AG10803 (cell line): ENCODE results near the gene ANKRD17.
"Not testable (repeated sequence)": the region's sequence is repeated elsewhere in the genome, so short reads cannot be mapped to it uniquely, and the experiment has no call there.

ENCODE experiments used
- DNase-seq: peaks from one replicate; pipeline ENCODE4 v3.0.0; 2010; ENCODE audit warnings: low read depth
- H3K4me3 ChIP-seq: 2 replicates; pipeline ENCODE4 v1.5.1; 2011; ENCODE audit warnings: mild to moderate bottlenecking, low read length, control low read depth
- TF ChIP-seq, protein P1 (sequence below): conservative IDR thresholded peaks from 2 replicates; pipeline ENCODE4 v1.5.1; 2011; ENCODE audit warnings: mild to moderate bottlenecking, low read length, control low read depth, inconsistent platforms

ANKRD17 gene, protein sequence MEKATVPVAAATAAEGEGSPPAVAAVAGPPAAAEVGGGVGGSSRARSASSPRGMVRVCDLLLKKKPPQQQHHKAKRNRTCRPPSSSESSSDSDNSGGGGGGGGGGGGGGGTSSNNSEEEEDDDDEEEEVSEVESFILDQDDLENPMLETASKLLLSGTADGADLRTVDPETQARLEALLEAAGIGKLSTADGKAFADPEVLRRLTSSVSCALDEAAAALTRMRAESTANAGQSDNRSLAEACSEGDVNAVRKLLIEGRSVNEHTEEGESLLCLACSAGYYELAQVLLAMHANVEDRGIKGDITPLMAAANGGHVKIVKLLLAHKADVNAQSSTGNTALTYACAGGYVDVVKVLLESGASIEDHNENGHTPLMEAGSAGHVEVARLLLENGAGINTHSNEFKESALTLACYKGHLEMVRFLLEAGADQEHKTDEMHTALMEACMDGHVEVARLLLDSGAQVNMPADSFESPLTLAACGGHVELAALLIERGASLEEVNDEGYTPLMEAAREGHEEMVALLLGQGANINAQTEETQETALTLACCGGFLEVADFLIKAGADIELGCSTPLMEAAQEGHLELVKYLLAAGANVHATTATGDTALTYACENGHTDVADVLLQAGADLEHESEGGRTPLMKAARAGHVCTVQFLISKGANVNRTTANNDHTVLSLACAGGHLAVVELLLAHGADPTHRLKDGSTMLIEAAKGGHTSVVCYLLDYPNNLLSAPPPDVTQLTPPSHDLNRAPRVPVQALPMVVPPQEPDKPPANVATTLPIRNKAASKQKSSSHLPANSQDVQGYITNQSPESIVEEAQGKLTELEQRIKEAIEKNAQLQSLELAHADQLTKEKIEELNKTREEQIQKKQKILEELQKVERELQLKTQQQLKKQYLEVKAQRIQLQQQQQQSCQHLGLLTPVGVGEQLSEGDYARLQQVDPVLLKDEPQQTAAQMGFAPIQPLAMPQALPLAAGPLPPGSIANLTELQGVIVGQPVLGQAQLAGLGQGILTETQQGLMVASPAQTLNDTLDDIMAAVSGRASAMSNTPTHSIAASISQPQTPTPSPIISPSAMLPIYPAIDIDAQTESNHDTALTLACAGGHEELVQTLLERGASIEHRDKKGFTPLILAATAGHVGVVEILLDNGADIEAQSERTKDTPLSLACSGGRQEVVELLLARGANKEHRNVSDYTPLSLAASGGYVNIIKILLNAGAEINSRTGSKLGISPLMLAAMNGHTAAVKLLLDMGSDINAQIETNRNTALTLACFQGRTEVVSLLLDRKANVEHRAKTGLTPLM (N-terminal part only)

DNA sequence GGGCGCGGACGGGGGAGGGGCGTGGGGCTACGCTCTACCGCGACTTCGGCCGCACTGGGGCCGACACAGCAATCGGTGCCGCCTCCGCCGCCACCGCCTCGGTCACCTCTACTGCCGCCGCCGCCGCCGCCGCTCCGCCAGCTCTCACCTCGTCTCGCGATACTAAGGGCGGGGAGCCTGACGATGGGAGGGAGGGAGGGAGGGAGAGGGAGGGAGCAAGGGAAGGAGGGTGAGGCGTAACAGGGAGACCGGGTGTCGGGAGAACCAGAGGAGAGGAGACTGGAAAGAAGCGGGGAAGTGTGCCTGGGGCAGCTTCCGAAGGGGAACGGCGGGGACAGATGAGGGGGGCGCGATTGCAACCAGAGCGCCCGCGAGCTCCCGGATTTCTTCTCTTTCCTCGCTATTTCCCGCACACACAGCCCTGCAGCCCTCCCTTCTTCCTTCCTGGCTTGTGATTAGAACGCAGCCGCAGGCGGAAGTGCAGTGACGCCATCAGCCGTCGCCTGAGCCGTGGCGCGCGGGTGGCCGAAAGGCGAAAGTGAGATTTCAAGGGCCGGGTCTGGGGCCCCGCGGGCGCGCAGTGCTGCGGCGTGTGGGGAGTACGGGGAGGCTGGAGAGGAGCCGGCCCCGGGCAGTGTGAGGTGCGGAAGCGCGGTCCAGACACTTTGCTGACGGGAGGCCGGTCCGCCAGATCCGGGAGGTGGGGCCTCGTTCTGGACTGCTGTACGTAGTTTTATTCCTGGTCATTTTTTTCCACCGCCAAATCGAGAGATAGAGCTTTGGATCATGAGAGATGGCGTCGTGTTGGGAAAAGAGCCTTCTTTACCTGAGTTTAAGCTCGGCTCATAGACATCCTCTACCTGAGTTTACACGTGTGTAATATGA lies at the start of gene ANKRD17:
Gene ANKRD17, minus strand, starts transcription at position 113 of the 885 bp plus-strand sequence. CDS start 130 bp downstream, outside the sequence.
- peak within 1 kb of the TSS; percentile 90 for H3K4me3 ChIP-seq
- TF ChIP-seq, protein P1, sequence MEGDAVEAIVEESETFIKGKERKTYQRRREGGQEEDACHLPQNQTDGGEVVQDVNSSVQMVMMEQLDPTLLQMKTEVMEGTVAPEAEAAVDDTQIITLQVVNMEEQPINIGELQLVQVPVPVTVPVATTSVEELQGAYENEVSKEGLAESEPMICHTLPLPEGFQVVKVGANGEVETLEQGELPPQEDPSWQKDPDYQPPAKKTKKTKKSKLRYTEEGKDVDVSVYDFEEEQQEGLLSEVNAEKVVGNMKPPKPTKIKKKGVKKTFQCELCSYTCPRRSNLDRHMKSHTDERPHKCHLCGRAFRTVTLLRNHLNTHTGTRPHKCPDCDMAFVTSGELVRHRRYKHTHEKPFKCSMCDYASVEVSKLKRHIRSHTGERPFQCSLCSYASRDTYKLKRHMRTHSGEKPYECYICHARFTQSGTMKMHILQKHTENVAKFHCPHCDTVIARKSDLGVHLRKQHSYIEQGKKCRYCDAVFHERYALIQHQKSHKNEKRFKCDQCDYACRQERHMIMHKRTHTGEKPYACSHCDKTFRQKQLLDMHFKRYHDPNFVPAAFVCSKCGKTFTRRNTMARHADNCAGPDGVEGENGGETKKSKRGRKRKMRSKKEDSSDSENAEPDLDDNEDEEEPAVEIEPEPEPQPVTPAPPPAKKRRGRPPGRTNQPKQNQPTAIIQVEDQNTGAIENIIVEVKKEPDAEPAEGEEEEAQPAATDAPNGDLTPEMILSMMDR, result no peak
- peak; percentile 91 for DNase-seq

DNA sequence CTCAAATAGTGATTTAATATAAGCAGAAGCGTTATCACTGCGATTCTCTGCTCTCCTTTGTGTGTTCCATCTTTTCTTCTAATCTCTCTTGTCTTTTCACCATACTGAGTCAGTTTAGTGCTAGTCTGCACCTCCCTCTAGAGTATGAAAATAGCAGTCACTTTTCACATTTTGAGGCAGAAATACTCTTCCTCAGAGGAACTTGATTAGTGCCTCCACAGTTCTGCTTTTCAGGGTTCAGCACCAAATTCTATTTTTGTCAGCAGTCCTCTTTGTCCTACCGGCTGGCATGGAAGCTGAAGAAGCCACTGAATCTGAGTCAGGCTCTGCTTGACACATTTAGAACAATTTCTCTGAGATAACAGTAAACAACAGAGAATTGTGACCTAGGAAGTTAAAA lies 49.7 kb upstream of the ANKRD17 start:
- peak; percentile 25 for DNase-seq
- TF ChIP-seq, protein P1, result peak; percentile 54
- no peak overlapping the region for H3K4me3 ChIP-seq

DNA sequence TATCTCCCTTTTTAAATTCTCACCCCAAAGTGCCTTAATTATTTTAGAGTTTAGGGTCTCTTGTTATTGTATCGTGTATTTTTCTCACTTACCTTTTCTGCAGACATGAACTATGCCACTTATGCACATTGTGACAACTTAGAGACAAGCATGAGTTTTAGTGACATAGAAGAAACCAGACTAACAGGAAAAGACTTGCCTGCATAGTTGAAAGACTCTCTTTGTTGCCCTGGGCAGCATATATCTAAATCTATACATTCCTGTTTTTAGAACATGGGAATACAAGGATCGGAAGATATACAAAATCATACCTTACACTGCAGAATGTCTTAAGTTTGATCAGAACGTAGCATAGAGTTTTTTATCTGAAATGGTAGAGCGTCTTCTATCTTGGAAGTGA lies 45.1 kb upstream of the ANKRD17 start:
- TF ChIP-seq, protein P1, result no peak
- no peak overlapping the region for H3K4me3 ChIP-seq
- DNase-seq, result no peak

DNA sequence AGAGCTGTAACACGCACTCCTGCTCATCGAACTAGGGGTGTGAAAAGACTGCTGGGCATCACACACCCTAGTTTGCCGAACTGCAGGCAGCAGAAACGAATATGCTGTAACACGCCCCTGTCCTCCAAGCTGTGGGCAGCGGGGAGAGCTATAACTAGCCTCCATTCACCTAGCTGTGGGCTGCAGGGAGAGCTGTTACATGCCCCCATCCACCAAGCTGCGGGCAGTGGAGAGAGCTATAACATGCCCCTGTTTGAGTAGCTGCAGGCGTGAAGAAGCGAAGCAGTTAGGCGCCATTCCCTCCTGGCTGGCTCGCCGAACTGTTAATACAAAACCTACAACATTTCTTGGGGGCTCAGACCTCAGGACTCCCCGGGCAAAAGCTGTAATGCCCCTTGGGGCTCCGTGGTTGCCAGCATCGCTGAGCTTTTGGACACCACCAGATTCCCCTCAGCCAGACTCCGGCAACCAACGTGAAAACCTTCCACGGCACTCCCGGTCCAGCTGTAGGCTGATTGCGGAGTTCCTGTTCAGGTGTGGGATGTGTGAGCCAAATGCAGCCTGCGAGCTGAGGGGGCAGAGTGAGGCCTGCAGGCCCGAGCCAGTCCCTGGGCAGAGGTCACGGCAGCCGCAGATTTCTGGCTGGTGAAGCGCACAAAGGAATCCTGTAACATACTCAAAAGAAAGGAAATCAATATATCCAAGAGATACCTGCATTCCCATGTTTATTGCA lies 41.1 kb upstream of the ANKRD17 start:
- no peak for DNase-seq
- TF ChIP-seq, protein P1, result no peak
- H3K4me3 ChIP-seq, result no peak overlapping the region

- H3K4me3 ChIP-seq, DNase-seq: not testable (repeated sequence)
Measured at GRCh38 chr4:73292661-73293060, 34.1 kb upstream of the ANKRD17 start.

- DNase-seq, result no peak
- TF ChIP-seq, protein P1, result no peak
- no peak overlapping the region for H3K4me3 ChIP-seq
Measured at GRCh38 chr4:73281982-73282381, 23.4 kb upstream of the ANKRD17 start.
